ENCODE measurements around the gene HMGCR.

HMGCR gene

DNA sequence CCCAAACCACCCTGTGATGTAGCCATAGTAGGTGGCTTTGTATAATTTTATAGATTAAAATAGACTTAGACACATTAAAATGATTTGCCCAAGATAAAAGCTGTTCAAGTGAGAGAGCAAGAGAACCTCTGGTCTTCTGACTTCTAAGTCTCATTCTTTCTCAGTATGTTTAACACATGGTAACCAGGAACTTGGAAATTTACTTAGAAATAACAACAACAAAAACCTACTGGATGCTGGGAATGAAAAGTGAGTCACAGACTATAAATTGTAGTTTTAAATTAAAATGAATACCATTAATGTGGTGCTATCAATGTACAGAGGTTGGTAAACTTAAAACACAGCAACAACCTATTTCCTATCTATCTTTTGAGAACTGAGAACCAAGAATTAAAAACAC is 30.4 kb downstream of the HMGCR start:
- TF ChIP-seq, protein P1, sequence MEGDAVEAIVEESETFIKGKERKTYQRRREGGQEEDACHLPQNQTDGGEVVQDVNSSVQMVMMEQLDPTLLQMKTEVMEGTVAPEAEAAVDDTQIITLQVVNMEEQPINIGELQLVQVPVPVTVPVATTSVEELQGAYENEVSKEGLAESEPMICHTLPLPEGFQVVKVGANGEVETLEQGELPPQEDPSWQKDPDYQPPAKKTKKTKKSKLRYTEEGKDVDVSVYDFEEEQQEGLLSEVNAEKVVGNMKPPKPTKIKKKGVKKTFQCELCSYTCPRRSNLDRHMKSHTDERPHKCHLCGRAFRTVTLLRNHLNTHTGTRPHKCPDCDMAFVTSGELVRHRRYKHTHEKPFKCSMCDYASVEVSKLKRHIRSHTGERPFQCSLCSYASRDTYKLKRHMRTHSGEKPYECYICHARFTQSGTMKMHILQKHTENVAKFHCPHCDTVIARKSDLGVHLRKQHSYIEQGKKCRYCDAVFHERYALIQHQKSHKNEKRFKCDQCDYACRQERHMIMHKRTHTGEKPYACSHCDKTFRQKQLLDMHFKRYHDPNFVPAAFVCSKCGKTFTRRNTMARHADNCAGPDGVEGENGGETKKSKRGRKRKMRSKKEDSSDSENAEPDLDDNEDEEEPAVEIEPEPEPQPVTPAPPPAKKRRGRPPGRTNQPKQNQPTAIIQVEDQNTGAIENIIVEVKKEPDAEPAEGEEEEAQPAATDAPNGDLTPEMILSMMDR (IDR thresholded peaks at IDR 0.05), result no peak
- no peak overlapping the region for H3K27ac Mint-ChIP-seq
- peaks cover 3% of the 10 kb centered on the region for H3K27me3 Mint-ChIP-seq (ENCODE audit: low read depth, poor library complexity)
- no peak for DNase-seq
- no peaks in the 10 kb centered on the region for H3K9me3 Mint-ChIP-seq
- H3K36me3 Mint-ChIP-seq (ENCODE audit: low read depth), result peaks cover 6% of the 10 kb centered on the region
- no peak overlapping the region for H3K4me3 Mint-ChIP-seq
- peaks cover 7% of the 10 kb centered on the region for H3K4me1 Mint-ChIP-seq

DNA sequence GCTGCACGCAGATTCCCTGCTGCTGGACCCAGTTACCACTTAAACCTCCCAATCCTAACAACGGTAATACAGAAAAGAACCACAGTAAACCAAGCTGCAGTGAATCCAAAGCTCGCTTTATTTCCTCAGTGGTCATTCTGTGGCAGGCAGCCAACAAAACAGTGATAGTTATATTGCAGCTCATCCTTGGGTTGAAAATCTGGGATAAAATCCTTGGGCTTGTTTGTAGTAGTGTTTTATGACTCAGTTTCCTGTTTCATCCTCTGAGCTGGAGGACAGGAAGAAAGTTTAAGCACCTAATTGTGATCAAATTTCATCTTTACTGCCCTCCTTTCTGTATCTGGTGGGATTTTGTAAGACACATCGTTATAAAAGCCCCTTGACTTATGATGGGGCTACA is 31.4 kb downstream of the HMGCR start:
- peaks cover 4% of the 10 kb centered on the region for H3K36me3 Mint-ChIP-seq (ENCODE audit: low read depth)
- no peak overlapping the region for H3K27ac Mint-ChIP-seq
- no peaks in the 10 kb centered on the region for H3K9me3 Mint-ChIP-seq
- TF ChIP-seq, protein P1 (IDR thresholded peaks at IDR 0.05), result no peak
- no peak overlapping the region for H3K4me3 Mint-ChIP-seq
- peaks cover 4% of the 10 kb centered on the region for H3K4me1 Mint-ChIP-seq
- DNase-seq, result no peak
- peaks cover 3% of the 10 kb centered on the region for H3K27me3 Mint-ChIP-seq (ENCODE audit: low read depth, poor library complexity)

DNA sequence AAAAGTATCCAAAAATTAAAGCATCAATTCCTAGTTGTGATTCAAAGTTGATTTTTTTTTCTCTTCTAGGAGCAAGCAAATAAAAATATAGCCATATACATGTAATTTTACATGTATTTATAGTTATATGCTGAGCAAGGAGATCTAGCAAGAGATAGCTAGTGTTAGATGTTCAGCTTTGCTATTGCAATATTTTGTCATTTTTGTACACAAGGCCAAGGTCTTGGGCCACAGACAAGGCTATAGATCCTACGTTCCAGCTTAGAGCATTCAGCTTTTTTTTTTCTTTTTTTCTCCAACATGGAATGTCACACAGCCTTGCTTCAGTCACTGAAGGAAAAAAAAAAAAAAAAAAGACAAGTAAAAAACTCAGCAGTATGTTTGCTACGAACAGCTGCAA is 36.8 kb downstream of the HMGCR start:
- H3K27ac Mint-ChIP-seq, result no peak overlapping the region
- no peak for DNase-seq
- peaks cover 5% of the 10 kb centered on the region for H3K4me1 Mint-ChIP-seq
- TF ChIP-seq, protein P1 (IDR thresholded peaks at IDR 0.05), result no peak
- no peaks in the 10 kb centered on the region for H3K9me3 Mint-ChIP-seq
- no peaks in the 10 kb centered on the region for H3K27me3 Mint-ChIP-seq (ENCODE audit: low read depth, poor library complexity)
- peaks cover 7% of the 10 kb centered on the region for H3K36me3 Mint-ChIP-seq (ENCODE audit: low read depth)
- no peak overlapping the region for H3K4me3 Mint-ChIP-seq

DNA sequence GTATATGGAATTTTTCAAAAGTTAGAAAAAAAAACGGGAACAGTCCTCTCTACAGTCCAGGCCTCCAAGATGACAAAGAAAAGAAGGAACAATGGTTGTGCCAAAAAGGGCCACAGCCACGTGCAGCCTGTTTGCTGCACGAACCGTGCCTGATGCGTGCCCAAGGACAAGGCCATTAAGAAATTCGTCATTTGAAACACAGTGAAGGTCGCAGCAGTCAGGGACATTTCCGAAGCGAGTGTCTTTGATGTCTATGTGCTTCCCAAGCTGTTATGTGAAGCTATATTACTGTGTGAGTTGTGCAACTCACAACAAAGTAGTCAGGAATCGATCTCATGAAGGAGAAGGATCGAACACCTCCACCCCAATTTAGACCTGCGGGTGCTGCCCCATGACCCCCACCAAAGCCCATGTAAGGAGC is 37.4 kb downstream of the HMGCR start:
- Mint-ChIP-seq H3K27me3 (ENCODE audit: low read depth, poor library complexity) (no peaks in the 10 kb centered on the region), H3K4me3 (no peak overlapping the region), H3K27ac (peak overlapping the region; percentile 72), H3K36me3 (ENCODE audit: low read depth) (peaks cover 12% of the 10 kb centered on the region), H3K4me1 (peaks cover 5% of the 10 kb centered on the region), H3K9me3 (no peaks in the 10 kb centered on the region)
- DNase-seq, result no peak
- TF ChIP-seq, protein P1 (IDR thresholded peaks at IDR 0.05), result no peak

DNA sequence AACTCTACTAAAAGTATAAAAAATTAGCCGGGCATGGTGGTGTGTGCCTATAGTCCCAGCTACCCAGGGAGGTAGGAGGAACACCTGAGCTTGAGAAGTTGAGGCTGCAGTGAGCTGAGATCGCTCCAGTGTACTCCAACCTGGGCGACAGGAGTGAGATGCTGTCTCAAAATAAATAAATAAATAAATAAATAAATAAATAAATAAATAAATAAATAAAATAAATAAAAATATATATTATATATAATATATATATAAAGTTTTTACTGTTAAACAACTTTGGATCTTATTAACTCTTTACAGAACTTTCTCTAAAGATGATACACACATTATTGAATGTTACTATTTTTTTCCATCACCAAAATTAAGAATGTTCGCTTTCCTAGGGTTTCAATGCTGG is 38.4 kb downstream of the HMGCR start:
- H3K27me3 Mint-ChIP-seq (ENCODE audit: low read depth, poor library complexity), result no peaks in the 10 kb centered on the region
- no peak overlapping the region for H3K4me3 Mint-ChIP-seq
- TF ChIP-seq, protein P1 (IDR thresholded peaks at IDR 0.05), result no peak
- peaks cover 5% of the 10 kb centered on the region for H3K4me1 Mint-ChIP-seq
- H3K27ac Mint-ChIP-seq, result no peak overlapping the region
- H3K36me3 Mint-ChIP-seq (ENCODE audit: low read depth), result peaks cover 20% of the 10 kb centered on the region
- DNase-seq, result no peak
- no peaks in the 10 kb centered on the region for H3K9me3 Mint-ChIP-seq

DNA sequence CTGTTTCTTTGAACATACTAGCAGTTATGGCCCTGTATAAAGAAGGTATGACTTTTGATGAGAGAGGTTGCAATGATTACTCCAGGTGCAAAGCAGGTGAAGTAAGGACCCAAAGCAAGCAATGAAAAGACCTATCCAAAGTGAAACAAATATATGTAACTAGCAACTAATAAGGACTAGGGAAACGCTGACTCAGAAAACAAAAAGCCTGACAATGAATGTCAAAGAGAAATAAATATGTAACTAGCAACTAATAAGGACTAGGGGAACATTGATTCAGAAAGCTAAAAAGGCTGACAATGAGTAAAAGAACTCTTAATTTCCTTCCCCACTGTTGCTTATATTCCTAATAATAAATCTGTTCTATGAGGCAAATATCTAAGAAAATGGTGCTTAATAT is 43.1 kb downstream of the HMGCR start:
- TF ChIP-seq, protein P1 (IDR thresholded peaks at IDR 0.05), result no peak
- Mint-ChIP-seq H3K9me3 (no peaks in the 10 kb centered on the region), H3K27me3 (ENCODE audit: low read depth, poor library complexity) (no peaks in the 10 kb centered on the region), H3K36me3 (ENCODE audit: low read depth) (peaks cover 34% of the 10 kb centered on the region), H3K4me1 (no peaks in the 10 kb centered on the region), H3K4me3 (no peak overlapping the region), H3K27ac (no peak overlapping the region)
- no peak for DNase-seq

Measured in nephron progenitor cell (in vitro differentiated cells).